Liver (tissue), 9 donors: ENCODE measurements around the gene HSBP1. TPM values are rescaled to one million over a fixed set of nuclear protein-coding genes. Genes with fewer than 3 reads are reported as not detected.

Experiments
- DNase-seq: peaks from one replicate; pipeline ENCODE4 v3.0.0-alpha.2; 2017; ENCODE audit warnings: low spot score
- H3K27ac ChIP-seq, 2 donors: one replicate each; pipeline ENCODE4 v1.7.0; 2013; ENCODE audit warnings: inconsistent platforms in 2 of 2, low read length in 2 of 2, control low read depth in 1 of 2, low read depth in 1 of 2, mild to moderate bottlenecking in 1 of 2
- H3K27me3 ChIP-seq, 4 donors: one replicate each; pipeline versions ENCODE4 v1.6.1 to v1.7.0; 2013; ENCODE audit warnings: low read length in 3 of 4, inconsistent platforms in 1 of 4, mild to moderate bottlenecking in 1 of 4, moderate library complexity in 1 of 4; ENCODE audit not compliant: control insufficient read depth in 4 of 4, insufficient read depth in 4 of 4
- H3K36me3 ChIP-seq, 4 donors: one replicate each; pipeline versions ENCODE4 v1.6.1 to v1.7.0; 2013; ENCODE audit warnings: low read length in 3 of 4, mild to moderate bottlenecking in 3 of 4, low read depth in 1 of 4, moderate library complexity in 1 of 4; ENCODE audit not compliant: control insufficient read depth in 4 of 4, insufficient read depth in 3 of 4
- H3K4me1 ChIP-seq, 4 donors: one replicate each; pipeline versions ENCODE4 v1.6.1 to v1.7.0; 2013; ENCODE audit warnings: low read length in 3 of 4, mild to moderate bottlenecking in 3 of 4, moderate library complexity in 1 of 4; ENCODE audit not compliant: control insufficient read depth in 4 of 4, insufficient read depth in 4 of 4
- H3K4me3 ChIP-seq, 3 donors: one replicate each; pipeline versions ENCODE4 v1.6.1 to v1.7.0; 2013; ENCODE audit warnings: low read length in 3 of 3, control low read depth in 1 of 3, low read depth in 1 of 3, mild to moderate bottlenecking in 1 of 3
- H3K9ac ChIP-seq, 2 donors: one replicate each; pipeline ENCODE4 v1.7.0; 2013; ENCODE audit warnings: low read length in 2 of 2, mild to moderate bottlenecking in 2 of 2, moderate library complexity in 2 of 2, control low read depth in 1 of 2, low read depth in 1 of 2
- H3K9me3 ChIP-seq, 4 donors: one replicate each; pipeline versions ENCODE4 v1.6.1 to v1.7.0; 2013; ENCODE audit warnings: low read length in 3 of 4; ENCODE audit not compliant: control insufficient read depth in 4 of 4
- CTCF ChIP-seq: fragments of 150-350 bp; IDR thresholded peaks from 2 replicates; pipeline ENCODE4 v1.5.1; 2017; ENCODE audit warnings: improper control_type of control experiment, low read depth, low read length; ENCODE audit not compliant: missing input control
- FOXA2 ChIP-seq: IDR thresholded peaks from 2 replicates; pipeline ENCODE4 v1.6.1; 2016; ENCODE audit warnings: antibody characterized with exemption
- GABPA ChIP-seq, 2 donors: IDR thresholded peaks in 1 of 2; conservative IDR thresholded peaks in 1 of 2; 2 replicates each; pipeline ENCODE4 v1.6.1; 2016; ENCODE audit warnings: antibody characterized with exemption in 2 of 2, mild to moderate bottlenecking in 1 of 2, moderate library complexity in 1 of 2
- MAX ChIP-seq: IDR thresholded peaks from 2 replicates; pipeline ENCODE4 v1.6.1; 2016; ENCODE audit warnings: antibody characterized with exemption
- RXRA ChIP-seq, 2 donors: IDR thresholded peaks; 2 replicates each; pipeline ENCODE4 v1.6.1; 2017 to 2018; ENCODE audit warnings: antibody characterized with exemption in 2 of 2, mild to moderate bottlenecking in 1 of 2
- SP1 ChIP-seq: IDR thresholded peaks from 2 replicates; pipeline ENCODE4 v1.6.1; 2018; ENCODE audit warnings: antibody characterized with exemption, mild to moderate bottlenecking
- TAF1 ChIP-seq: conservative IDR thresholded peaks from 2 replicates; pipeline ENCODE4 v1.6.1; 2016; ENCODE audit warnings: antibody characterized with exemption, mild to moderate bottlenecking
- YY1 ChIP-seq: IDR thresholded peaks from 2 replicates; pipeline ENCODE4 v1.6.1; 2016; ENCODE audit warnings: antibody characterized with exemption, mild to moderate bottlenecking
- ZBTB33 ChIP-seq: IDR thresholded peaks from 2 replicates; pipeline ENCODE4 v1.6.1; 2016; ENCODE audit warnings: antibody characterized with exemption
- WGBS: extraction: QIAGEN DNeasy Blood & Tissue Kit; methylation state at CpG from one replicate; pipeline ENCODE4 v1.1.7; 2013; 5-methylcytosine and 5-hydroxymethylcytosine counted together
- polyA plus RNA-seq, 2 donors: library from polyadenylated mRNA; stranded (reverse) in 1 of 2; unstranded in 1 of 2; fragments of 200-250 nt in 1 of 2; fragments of >200 nt in 1 of 2; fragmentation: Nextera tagmentation in 1 of 2; extraction: Ambion mirVana in 1 of 2; gene quantifications; one replicate each; pipeline versions ENCODE4 v1.2.1 to v1.2.3, GENCODE V29; 2013 to 2015
- total RNA-seq, 2 donors: library from RNA; depleted of rRNA; stranded (reverse); fragments of >200 nt; gene quantifications; one replicate each; pipeline ENCODE4 v1.2.3, GENCODE V29; 2014
- donor health status: healthy.
- donor health status: healthy.
- donor health status: healthy.
- donor health status: healthy.
- donor health status: healthy.

Gene HSBP1
- total and polyA plus RNA-seq, 4 donors, result 5.1 to 106 (median 38.3) TPM

- TF ChIP-seq YY1 (no peak), FOXA2 (no peak), RXRA (IDR thresholded peaks at IDR 0.05) (no peak)
Observed at GRCh38 chr16:83842291-83842690, 34.5 kb downstream of the HSBP1 start (continued).

GRCh38 chr16:83842756-83843507 is 35.2 kb downstream of the HSBP1 start:
- H3K27ac ChIP-seq, result no peak overlapping the region
- no peaks in the 10 kb centered on the region for H3K9me3 ChIP-seq
- H3K4me3 ChIP-seq, result no peak overlapping the region
- no peak for TF ChIP-seq TAF1
- no peak for TF ChIP-seq MAX
- TF ChIP-seq YY1, result no peak
- no peak for TF ChIP-seq SP1
- TF ChIP-seq GABPA (IDR thresholded peaks at IDR 0.05 in 1 of 2, conservative IDR thresholded peaks at IDR 0.05 in 1 of 2), result no peak
- TF ChIP-seq ZBTB33, result no peak
- DNase-seq, result no peak
- H3K36me3 ChIP-seq, result no peaks in the 10 kb centered on the region
- H3K27me3 ChIP-seq, result no peaks in the 10 kb centered on the region
- no peak overlapping the region for H3K9ac ChIP-seq
- WGBS, result 58% methylated on average over 9 of the region's 9 CpGs
- no peaks in the 10 kb centered on the region for H3K4me1 ChIP-seq

GRCh38 chr16:83843657-83844056 is 35.9 kb downstream of the HSBP1 start:
- DNase-seq, result no peak
- Histone ChIP-seq H3K9me3 (no peaks in the 10 kb centered on the region), H3K27ac (no peak overlapping the region), H3K9ac (no peak overlapping the region), H3K36me3 (no peaks in the 10 kb centered on the region), H3K27me3 (no peaks in the 10 kb centered on the region), H3K4me1 (no peaks in the 10 kb centered on the region), H3K4me3 (no peak overlapping the region)
- TF ChIP-seq CTCF (no peak), MAX (no peak), ZBTB33 (no peak)
- WGBS, result 63% methylated on average over 10 of the region's 10 CpGs
